GM12878 (cell line): Measurements from ENCODE around the gene OAF. TPM values are rescaled to one million over a fixed set of nuclear protein-coding genes. Genes with fewer than 3 reads are reported as not detected.

Experiments
- ATAC-seq: fragments of 200-7000 bp; cut with Tn5 transposase; 3 replicates; pipeline ENCODE4 v1.9.1; 2020; ENCODE audit warnings: mild to moderate bottlenecking, moderate library complexity
- BruUV-seq: library from RNA; stranded (reverse); fragments of 400-500 nt; replicated peaks from 2 replicates; lab custom pipeline; 2021; lab: Mats Ljungman, UMichigan
- CTCF ChIA-PET: fragments of 300-600 bp; sonication (Branson Sonifier 250); formaldehyde crosslinking; extraction: SDS; loops from one replicate; lab custom pipeline; 2021; ENCODE audit warnings: inconsistent platforms; lab: Yijun Ruan, JAX
- POLR2A ChIA-PET: fragments of 350-600 bp; formaldehyde crosslinking; extraction: SDS; loops from one replicate; lab custom pipeline; 2021; ENCODE audit warnings: inconsistent platforms; lab: Charles Lee
- RAD21 ChIA-PET: fragments of 300-600 bp; sonication (Branson Sonifier 250); formaldehyde crosslinking; loops from one replicate; lab custom pipeline; 2023; ENCODE audit warnings: antibody characterized with exemption; ENCODE audit not compliant: unreplicated experiment; lab: Charles Lee
- SMC1A ChIA-PET: fragments of 300-600 bp; sonication (Branson Sonifier 250); formaldehyde crosslinking; loops from one replicate; lab custom pipeline; 2023; ENCODE audit not compliant: unreplicated experiment, uncharacterized antibody; lab: Charles Lee
- DNase-seq: peaks from one replicate; pipeline ENCODE4 v3.0.0-alpha.2; 2011; ENCODE audit warnings: low read depth, low spot score
- FAIRE-seq: peaks from 3 replicates; lab custom pipeline; 2011; peaks lifted over from hg19 to GRCh38; lab: Jason Lieb, UNC
- H2AFZ ChIP-seq: 2 replicates; pipeline ENCODE4 v1.6.0; 2011; ENCODE audit warnings: low read depth, low read length, control low read depth; ENCODE audit not compliant: control insufficient read depth
- H3K27ac ChIP-seq: 2 replicates; pipeline ENCODE4 v1.5.1; 2011; ENCODE audit warnings: control low read depth; ENCODE audit not compliant: control insufficient read depth, insufficient read depth
- H3K27me3 ChIP-seq, 2 experiments: replicated peaks in 1 of 2; 2 replicates each; pipeline versions ENCODE4 v1.6.0 to v1.6.1; 2011; ENCODE audit warnings: low read length in 1 of 2; ENCODE audit not compliant: control insufficient read depth in 2 of 2, insufficient read depth in 2 of 2
- H3K36me3 ChIP-seq, 2 experiments: 2 replicates each; pipeline ENCODE4 v1.5.1; 2011; ENCODE audit warnings: low read length in 1 of 2; ENCODE audit not compliant: control insufficient read depth in 2 of 2, insufficient read depth in 2 of 2
- H3K4me1 ChIP-seq: 2 replicates; pipeline ENCODE4 v1.6.1; 2011; ENCODE audit warnings: mild to moderate bottlenecking, low read length, moderate library complexity, mixed read lengths; ENCODE audit not compliant: control insufficient read depth, insufficient read depth
- H3K4me2 ChIP-seq: 2 replicates; pipeline ENCODE4 v1.6.0; 2011; ENCODE audit warnings: control low read depth; ENCODE audit not compliant: control insufficient read depth, insufficient read depth
- H3K4me3 ChIP-seq: fragments of 200-600 bp; sonication (generic); 2 replicates; pipeline ENCODE4 v1.5.1; 2016
- H3K79me2 ChIP-seq: 2 replicates; pipeline ENCODE4 v1.6.0; 2011; ENCODE audit warnings: low read length; ENCODE audit not compliant: control insufficient read depth, insufficient read depth
- H3K9ac ChIP-seq: 2 replicates; pipeline ENCODE4 v1.8.0; 2011; ENCODE audit warnings: low read length, control low read depth, mixed read lengths; ENCODE audit not compliant: control insufficient read depth, insufficient read depth
- H3K9me3 ChIP-seq: replicated peaks from 3 replicates; pipeline ENCODE4 v1.5.1; 2011; ENCODE audit warnings: mild to moderate bottlenecking, low read length; ENCODE audit not compliant: control insufficient read depth, insufficient read depth
- H4K20me1 ChIP-seq: 2 replicates; pipeline ENCODE4 v1.6.0; 2011; ENCODE audit not compliant: control insufficient read depth, insufficient read depth
- BHLHE40 ChIP-seq, 2 experiments: fragments of 450-650 bp in 1 of 2; IDR thresholded peaks; 2 replicates each; pipeline ENCODE4 v1.6.1; 2011 to 2017; ENCODE audit warnings: low read depth in 2 of 2, borderline replicate concordance in 1 of 2, improper control_type of control experiment in 1 of 2, low read length in 1 of 2, mild to moderate bottlenecking in 1 of 2
- CBFB ChIP-seq: IDR thresholded peaks from 2 replicates; pipeline ENCODE4 v1.6.1; 2016; ENCODE audit warnings: antibody characterized with exemption, low read depth
- CBX5 ChIP-seq: sonication (generic); IDR thresholded peaks from 2 replicates; pipeline ENCODE4 v1.6.1; 2016; ENCODE audit warnings: low read depth, moderate library complexity, mild to moderate bottlenecking, inconsistent platforms
- FOXM1 ChIP-seq: IDR thresholded peaks from 2 replicates; pipeline ENCODE4 v1.6.1; 2012; ENCODE audit warnings: low read depth, mild to moderate bottlenecking, inconsistent platforms, low read length, moderate library complexity
- NFXL1 ChIP-seq: fragments of 450-650 bp; IDR thresholded peaks from 2 replicates; pipeline ENCODE4 v1.6.1; 2017; ENCODE audit warnings: antibody characterized with exemption, mild to moderate bottlenecking, borderline replicate concordance
- RB1 ChIP-seq: fragments of 450-650 bp; formaldehyde crosslinking; IDR thresholded peaks from 2 replicates; pipeline ENCODE4 v1.6.1; 2017; ENCODE audit warnings: mild to moderate bottlenecking, borderline replicate concordance
- RFX5 ChIP-seq: IDR thresholded peaks from 2 replicates; pipeline ENCODE4 v1.6.1; 2011; ENCODE audit warnings: low read depth, low read length, improper control_type of control experiment
- WGBS: methylation state at CpG from one replicate; pipeline ENCODE4 v1.1.6; 2016; ENCODE audit warnings: low lambda C conversion rate; ENCODE audit not compliant: insufficient replicate concordance, insufficient coverage; ENCODE audit errors: missing lambda C conversion rate; 5-methylcytosine and 5-hydroxymethylcytosine counted together
- in situ Hi-C: fragments of 300-500 bp; cut with MboI; formaldehyde crosslinking; loops from 9 replicates; pipeline ENCODE4 v1.14.3; 2018; ENCODE audit warnings: mixed read lengths
- intact Hi-C: fragments of 100-400 bp; cut with micrococcal nuclease; formaldehyde crosslinking; loops from one replicate; pipeline ENCODE4 v1.14.2; 2022; ENCODE audit not compliant: unreplicated experiment
- polyA plus RNA-seq, 11 experiments: library from polyadenylated mRNA; depleted of rRNA in 4 of 11; unstranded in 6 of 11; stranded (reverse) in 5 of 11; fragments of >200 nt; fragmentation: Nextera tagmentation in 4 of 11; fragmentation: Illumina TruSeq in 1 of 11; extraction: Ambion mirVana in 4 of 11; extraction: Trizol in 1 of 11; gene quantifications; 1 replicate in 1 of 11; 2 replicates in 10 of 11; pipeline versions ENCODE4 v1.2.1 to v1.2.3, GENCODE V29; 2011 to 2016; ENCODE audit warnings: inconsistent platforms in 2 of 11, missing spikeins in 2 of 11, low read depth in 1 of 11
- total RNA-seq, 4 experiments: library from RNA; depleted of rRNA in 3 of 4; stranded (reverse); fragments of >200 nt in 3 of 4; fragmentation: Illumina TruSeq in 1 of 4; extraction: Trizol in 1 of 4; gene quantifications; 2 replicates each; pipeline versions ENCODE4 v1.2.1 to v1.2.3, GENCODE V29; 2013 to 2021
- TF ChIP-seq, protein P1 (sequence below): fragments of 450-650 bp; IDR thresholded peaks from 2 replicates; pipeline ENCODE4 v1.6.1; 2014; ENCODE audit warnings: mild to moderate bottlenecking

Gene OAF
- total and polyA plus RNA-seq, 10 of the 15 experiments (the other 5 are each of a cell fraction or from before 2014, with no cell fraction given): 0.10 to 4.7 (median 1.1) TPM

DNA sequence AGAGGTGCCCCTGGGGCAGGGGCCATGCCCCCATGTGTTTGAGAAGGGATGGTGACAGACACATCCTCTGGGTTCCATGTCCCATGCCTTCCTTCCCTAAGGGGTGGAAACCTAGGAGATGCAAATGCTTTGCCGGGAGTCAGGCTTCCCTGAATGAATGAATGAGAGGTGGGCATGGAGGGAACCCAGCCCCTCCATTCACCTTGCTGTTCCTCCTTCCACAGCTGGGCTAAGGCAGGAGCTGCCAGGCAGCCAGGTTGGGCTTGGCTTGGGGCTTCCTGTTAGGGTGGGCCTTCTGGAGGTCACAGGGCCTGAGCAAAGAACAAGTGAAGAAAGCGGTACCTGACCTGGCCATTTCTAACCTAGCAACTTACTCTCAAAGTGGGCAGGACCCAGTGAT is 30.0 kb downstream of the OAF start:
- Histone ChIP-seq H3K9me3 (no peaks in the 10 kb centered on the region; the same call in 2 of the 3 replicates), H3K4me3 (no peak overlapping the region), H3K27me3 (peaks cover 2 to 4% of the 10 kb centered on the region in 2 experiments; a peak in 2 of 4 replicates), H4K20me1 (no peaks in the 10 kb centered on the region), H3K79me2 (no peaks in the 10 kb centered on the region), H3K36me3 (no peaks in the 10 kb centered on the region), H3K9ac (no peak overlapping the region), H3K4me1 (peaks cover 11% of the 10 kb centered on the region), H3K4me2 (no peak overlapping the region), H3K27ac (no peak overlapping the region), H2AFZ (no peak overlapping the region)
- no TSS peak for BruUV-seq
- POLR2A ChIA-PET: no interaction called here
- WGBS: 62% methylated on average over 2 of the region's 2 CpGs
- CTCF ChIA-PET: interaction anchor here (18.4 to 21.3 kb wide), 2 partner anchors 61 kb away, joined by 296 to 783 read pairs; no protein-coding TSS in a partner anchor
- ATAC-seq: no peak
- TF ChIP-seq CBFB (no peak), RB1 (no peak), FOXM1 (no peak), BHLHE40 (IDR thresholded peaks at IDR 0.05; ENCODE audit: borderline replicate concordance in 1 of 2, low read depth in 2 of 2, low read length in 1 of 2) (no peak), RFX5 (no peak), NFXL1 (no peak), CBX5 (no peak)
- TF ChIP-seq, protein P1, sequence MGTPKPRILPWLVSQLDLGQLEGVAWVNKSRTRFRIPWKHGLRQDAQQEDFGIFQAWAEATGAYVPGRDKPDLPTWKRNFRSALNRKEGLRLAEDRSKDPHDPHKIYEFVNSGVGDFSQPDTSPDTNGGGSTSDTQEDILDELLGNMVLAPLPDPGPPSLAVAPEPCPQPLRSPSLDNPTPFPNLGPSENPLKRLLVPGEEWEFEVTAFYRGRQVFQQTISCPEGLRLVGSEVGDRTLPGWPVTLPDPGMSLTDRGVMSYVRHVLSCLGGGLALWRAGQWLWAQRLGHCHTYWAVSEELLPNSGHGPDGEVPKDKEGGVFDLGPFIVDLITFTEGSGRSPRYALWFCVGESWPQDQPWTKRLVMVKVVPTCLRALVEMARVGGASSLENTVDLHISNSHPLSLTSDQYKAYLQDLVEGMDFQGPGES: no peak
- no peak for FAIRE-seq
- in situ Hi-C loops: no loop called here
- SMC1A ChIA-PET: interaction anchor here (10.7 kb wide), 1 partner anchor 58 kb away, joined by 176 read pairs; no protein-coding TSS in a partner anchor
- DNase-seq: no peak
- intact Hi-C loops: no loop called here
- RAD21 ChIA-PET: interaction anchor here (10.3 to 13.5 kb wide), 2 partner anchors 59 to 60 kb away, joined by 127 to 348 read pairs; no protein-coding TSS in a partner anchor
